CD4-positive, alpha-beta T cell (primary cell): ENCODE measurements around the gene PCDHGA1. TPM values are rescaled to one million over a fixed set of nuclear protein-coding genes. Genes with fewer than 3 reads are reported as not detected.
A peak's percentile ranks its signal among the peaks of the same experiment; 100 is the strongest.
"Not testable (repeated sequence)": the region's sequence is repeated elsewhere in the genome, so short reads cannot be mapped to it uniquely, and the experiment has no call there.

Source experiments
- ATAC-seq: fragments of 200-7000 bp; cut with Tn5 transposase; one replicate; pipeline ENCODE4 v1.10.0; 2022; ENCODE audit warnings: mild to moderate bottlenecking; ENCODE audit not compliant: poor library complexity
- CTCF ChIA-PET: fragments of 350-600 bp; sonication (Branson Sonifier 250); formaldehyde crosslinking; loops from one replicate; lab custom pipeline; 2021; ENCODE audit warnings: antibody characterized with exemption, inconsistent platforms; lab: Charles Lee
- POLR2A ChIA-PET: fragments of 350-600 bp; sonication (Branson Sonifier 250); formaldehyde crosslinking; loops from one replicate; lab custom pipeline; 2021; ENCODE audit warnings: antibody characterized with exemption, inconsistent platforms; lab: Charles Lee
- DNase-seq, 14 experiments: peaks; one replicate each; pipeline ENCODE4 v3.0.0-alpha.2; 2013 to 2020; ENCODE audit warnings: mixed read lengths in 2 of 14
- H3K27ac ChIP-seq, 2 donors: one replicate each; pipeline versions ENCODE4 v1.5.1 to v1.7.0; 2013; ENCODE audit warnings: low read length in 2 of 2, low read depth in 1 of 2, mild to moderate bottlenecking in 1 of 2
- H3K27me3 ChIP-seq, 2 experiments: 1 replicate in 1 of 2; 2 replicates in 1 of 2; pipeline versions ENCODE4 v1.6.1 to v1.7.0; 2013; ENCODE audit warnings: low read length in 2 of 2, control low read depth in 1 of 2, mild to moderate bottlenecking in 1 of 2, moderate library complexity in 1 of 2; ENCODE audit not compliant: insufficient read depth in 2 of 2, control insufficient read depth in 1 of 2
- H3K36me3 ChIP-seq: one replicate; pipeline ENCODE4 v1.6.1; 2013; ENCODE audit warnings: low read length, control low read depth; ENCODE audit not compliant: insufficient read depth
- H3K4me1 ChIP-seq: one replicate; pipeline ENCODE4 v1.6.1; 2013; ENCODE audit warnings: low read length, control low read depth; ENCODE audit not compliant: insufficient read depth
- H3K4me3 ChIP-seq: one replicate; pipeline ENCODE4 v1.5.1; 2013; ENCODE audit warnings: mild to moderate bottlenecking, low read length, moderate library complexity
- H3K9me3 ChIP-seq, 2 experiments: 1 replicate in 1 of 2; 2 replicates in 1 of 2; pipeline versions ENCODE4 v1.6.1 to v1.7.0; 2013; ENCODE audit warnings: low read length in 2 of 2, mild to moderate bottlenecking in 2 of 2, control low read depth in 1 of 2, moderate library complexity in 1 of 2; ENCODE audit not compliant: control insufficient read depth in 1 of 2, insufficient read depth in 1 of 2
- H3K27ac Mint-ChIP-seq: one replicate; pipeline ENCODE4 v1.8.0; 2020; ENCODE audit warnings: mixed read lengths
- H3K27me3 Mint-ChIP-seq: one replicate; pipeline ENCODE4 v1.8.0; 2021; ENCODE audit warnings: mixed read lengths
- H3K36me3 Mint-ChIP-seq: one replicate; pipeline ENCODE4 v1.8.0; 2021; ENCODE audit warnings: low read depth, mixed read lengths
- H3K4me1 Mint-ChIP-seq: one replicate; pipeline ENCODE4 v1.8.0; 2021; ENCODE audit warnings: low read depth, mixed read lengths
- H3K4me3 Mint-ChIP-seq: one replicate; pipeline ENCODE4 v1.8.0; 2020; ENCODE audit warnings: mild to moderate bottlenecking, mixed read lengths
- H3K9me3 Mint-ChIP-seq: one replicate; pipeline ENCODE4 v1.8.0; 2020; ENCODE audit warnings: mixed read lengths
- intact Hi-C, 2 experiments: fragments of 100-400 bp; cut with DNase I in 1 of 2; cut with micrococcal nuclease in 1 of 2; formaldehyde crosslinking; loops; one replicate each; pipeline versions ENCODE4 v1.15.1 to v1.9.0; 2023 to 2025; cut with DNase I, micrococcal nuclease
- total RNA-seq, 174 experiments: library from RNA in 2 of 174; stranded (reverse) in 2 of 174; gene quantifications; one replicate each; pipeline ENCODE4 v1.2.3 and lab custom pipeline; 2021 to 2026
- TF ChIP-seq, protein P1 (sequence below): fragments of 200-600 bp; IDR thresholded peaks from one replicate; pipeline ENCODE4 v1.8.0; 2022; ENCODE audit warnings: antibody characterized with exemption, mild to moderate bottlenecking

PCDHGA1 gene
- total RNA-seq, 2 experiments from 2014 or later, result not detected

DNA sequence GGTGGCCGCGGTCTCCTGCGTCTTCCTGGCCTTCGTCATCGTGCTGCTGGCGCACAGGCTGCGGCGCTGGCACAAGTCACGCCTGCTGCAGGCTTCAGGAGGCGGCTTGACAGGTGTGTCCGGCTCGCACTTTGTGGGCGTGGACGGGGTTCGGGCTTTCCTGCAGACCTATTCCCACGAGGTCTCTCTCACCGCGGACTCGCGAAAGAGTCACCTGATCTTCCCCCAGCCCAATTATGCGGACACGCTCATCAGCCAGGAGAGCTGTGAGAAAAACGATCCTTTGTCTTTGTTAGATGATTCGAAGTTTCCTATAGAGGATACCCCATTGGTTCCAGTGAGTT lies 84.9 kb downstream of the PCDHGA1 start:
- Histone ChIP-seq H3K4me1 (peaks cover 15% of the 10 kb centered on the region), H3K27me3 (peaks cover 61 to 90% of the 10 kb centered on the region in 2 experiments), H3K9me3 (peaks cover 28 to 54% of the 10 kb centered on the region in 2 experiments)
- DNase-seq, H3K27ac ChIP-seq, H3K4me3 ChIP-seq, H3K27ac Mint-ChIP-seq, H3K36me3 ChIP-seq, POLR2A ChIA-PET, ATAC-seq: not testable (repeated sequence)
- CTCF ChIA-PET, result interaction anchor here (1.1 to 3.0 kb wide), 2 partner anchors 95 to 110 kb away, joined by 3 to 15 read pairs; partner anchors contain the start of gene TAF7
- intact Hi-C loops, result loop anchor here in 1 of 2 experiments (5.0 to 10.0 kb wide), 3 partner anchors 33 to 90 kb away; partner anchors contain the start of genes PCDHGA5, PCDHGA7 and TAF7
- Mint-ChIP-seq H3K4me1 (peaks cover 27% of the 10 kb centered on the region), H3K27me3 (peaks cover 81% of the 10 kb centered on the region), H3K9me3 (peaks cover 22% of the 10 kb centered on the region), H3K36me3 (peaks cover 50% of the 10 kb centered on the region), H3K4me3 (peak overlapping the region; percentile 4)

DNA sequence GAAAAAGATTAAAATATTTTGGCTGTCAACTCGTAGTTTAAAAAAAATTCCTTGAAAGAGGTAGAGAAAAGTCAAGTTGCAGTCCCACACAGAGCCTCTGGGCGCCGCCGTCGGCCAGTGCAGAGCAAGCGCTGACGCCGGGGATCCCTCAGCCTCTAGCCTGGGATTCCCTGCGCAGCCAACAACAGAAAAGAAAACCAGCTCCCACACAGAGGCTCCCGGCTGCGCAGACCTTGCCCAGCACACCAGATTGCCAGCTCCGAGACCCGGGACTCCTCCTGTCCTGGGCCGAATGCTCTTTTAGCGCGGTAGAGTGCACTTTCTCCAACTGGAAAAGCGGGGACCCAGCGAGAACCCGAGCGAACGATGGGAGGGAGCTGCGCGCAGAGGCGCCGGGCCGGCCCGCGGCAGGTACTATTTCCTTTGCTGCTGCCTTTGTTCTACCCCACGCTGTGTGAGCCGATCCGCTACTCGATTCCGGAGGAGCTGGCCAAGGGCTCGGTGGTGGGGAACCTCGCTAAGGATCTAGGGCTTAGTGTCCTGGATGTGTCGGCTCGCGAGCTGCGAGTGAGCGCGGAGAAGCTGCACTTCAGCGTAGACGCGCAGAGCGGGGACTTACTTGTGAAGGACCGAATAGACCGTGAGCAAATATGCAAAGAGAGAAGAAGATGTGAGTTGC lies 87.3 kb downstream of the PCDHGA1 start, which contains the start of gene PCDHGB7:
PCDHGB7 (plus strand) TSS at position 184 of the 679 bp plus-strand sequence; CDS start at position 367, 183 bp downstream.
- POLR2A ChIA-PET, result not testable (repeated sequence)

DNA sequence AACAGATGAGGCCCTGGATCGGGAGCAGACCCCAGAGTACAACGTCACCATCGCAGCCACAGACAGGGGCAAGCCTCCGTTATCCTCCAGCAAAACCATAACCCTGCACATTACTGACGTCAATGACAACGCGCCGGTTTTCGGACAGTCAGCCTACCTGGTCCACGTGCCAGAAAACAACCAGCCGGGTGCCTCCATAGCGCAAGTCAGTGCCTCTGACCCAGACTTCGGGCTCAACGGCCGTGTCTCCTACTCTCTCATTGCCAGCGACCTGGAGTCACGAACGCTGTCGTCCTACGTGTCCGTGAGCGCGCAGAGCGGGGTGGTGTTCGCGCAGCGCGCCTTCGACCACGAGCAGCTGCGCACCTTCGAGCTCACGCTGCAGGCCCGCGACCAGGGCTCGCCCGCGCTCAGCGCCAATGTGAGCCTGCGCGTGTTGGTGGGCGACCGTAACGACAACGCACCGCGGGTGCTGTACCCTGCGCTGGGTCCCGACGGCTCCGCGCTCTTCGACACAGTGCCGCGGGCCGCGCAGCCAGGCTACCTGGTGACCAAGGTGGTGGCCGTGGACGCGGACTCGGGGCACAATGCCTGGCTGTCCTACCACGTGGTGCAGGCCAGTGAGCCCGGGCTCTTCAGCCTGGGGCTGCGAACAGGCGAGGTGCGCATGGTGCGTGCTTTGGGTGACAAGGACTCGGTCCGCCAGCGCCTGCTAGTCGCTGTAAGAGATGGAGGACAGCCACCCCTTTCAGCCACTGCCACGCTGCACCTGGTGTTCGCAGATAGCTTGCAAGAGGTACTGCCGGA lies 89.0 kb downstream of the PCDHGA1 start:
- peaks cover 60 to 90% of the 10 kb centered on the region in 2 experiments for H3K27me3 ChIP-seq
- intact Hi-C loops, result loop anchor here in 1 of 2 experiments (5.0 to 10.0 kb wide), 3 partner anchors 37 to 94 kb away; partner anchors contain the start of genes PCDHGA5, PCDHGA7 and TAF7
- no peak overlapping the region for H3K27ac ChIP-seq
- peaks cover 54% of the 10 kb centered on the region for H3K36me3 Mint-ChIP-seq
- no peak overlapping the region for H3K4me3 ChIP-seq
- ATAC-seq (no peak), DNase-seq (no peak)
- peaks cover 53 to 61% of the 10 kb centered on the region in 2 experiments for H3K9me3 ChIP-seq
- peaks cover 89% of the 10 kb centered on the region for H3K27me3 Mint-ChIP-seq
- POLR2A ChIA-PET, result no interaction called here
- H3K9me3 Mint-ChIP-seq, result peaks cover 31% of the 10 kb centered on the region
- CTCF ChIA-PET, result interaction anchor here (2.4 kb wide), 1 partner anchor 145 kb away, joined by 7 read pairs; no protein-coding TSS in a partner anchor
- H3K36me3 ChIP-seq, result no peaks in the 10 kb centered on the region
- no peak overlapping the region for H3K4me3 Mint-ChIP-seq
- TF ChIP-seq, protein P1, sequence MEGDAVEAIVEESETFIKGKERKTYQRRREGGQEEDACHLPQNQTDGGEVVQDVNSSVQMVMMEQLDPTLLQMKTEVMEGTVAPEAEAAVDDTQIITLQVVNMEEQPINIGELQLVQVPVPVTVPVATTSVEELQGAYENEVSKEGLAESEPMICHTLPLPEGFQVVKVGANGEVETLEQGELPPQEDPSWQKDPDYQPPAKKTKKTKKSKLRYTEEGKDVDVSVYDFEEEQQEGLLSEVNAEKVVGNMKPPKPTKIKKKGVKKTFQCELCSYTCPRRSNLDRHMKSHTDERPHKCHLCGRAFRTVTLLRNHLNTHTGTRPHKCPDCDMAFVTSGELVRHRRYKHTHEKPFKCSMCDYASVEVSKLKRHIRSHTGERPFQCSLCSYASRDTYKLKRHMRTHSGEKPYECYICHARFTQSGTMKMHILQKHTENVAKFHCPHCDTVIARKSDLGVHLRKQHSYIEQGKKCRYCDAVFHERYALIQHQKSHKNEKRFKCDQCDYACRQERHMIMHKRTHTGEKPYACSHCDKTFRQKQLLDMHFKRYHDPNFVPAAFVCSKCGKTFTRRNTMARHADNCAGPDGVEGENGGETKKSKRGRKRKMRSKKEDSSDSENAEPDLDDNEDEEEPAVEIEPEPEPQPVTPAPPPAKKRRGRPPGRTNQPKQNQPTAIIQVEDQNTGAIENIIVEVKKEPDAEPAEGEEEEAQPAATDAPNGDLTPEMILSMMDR, result no peak
- peak overlapping the region; percentile 41 for H3K27ac Mint-ChIP-seq
- H3K4me1 ChIP-seq, result peaks cover 11% of the 10 kb centered on the region
- H3K4me1 Mint-ChIP-seq, result peaks cover 10% of the 10 kb centered on the region

More for the DNA sequence above, 87.3 kb downstream of the PCDHGA1 start, which contains the start of gene PCDHGB7:
- ATAC-seq (peak; percentile 44), DNase-seq (peak in 6 of 14 experiments; percentile 17 to 67 (median 48))
- peaks cover 26% of the 10 kb centered on the region for H3K9me3 Mint-ChIP-seq
- TF ChIP-seq, protein P1, result peak; percentile 12
- H3K36me3 ChIP-seq, H3K27ac ChIP-seq: not testable (repeated sequence)
- intact Hi-C loops, result loop anchor here in 1 of 2 experiments (5.0 to 10.0 kb wide), 3 partner anchors 35 to 93 kb away; partner anchors contain the start of genes PCDHGA5, PCDHGA7 and TAF7
- H3K4me3 Mint-ChIP-seq, result peak within 1 kb of the TSS; percentile 48
- CTCF ChIA-PET, result interaction anchor here (0.8 to 1.9 kb wide), 4 partner anchors 10 to 140 kb away, joined by 3 to 5 read pairs (median 4); partner anchors contain the start of gene PCDHGB6
- peaks cover 64% of the 10 kb centered on the region for H3K36me3 Mint-ChIP-seq
- peak within 1 kb of the TSS; percentile 41 for H3K27ac Mint-ChIP-seq
- peaks cover 52 to 65% of the 10 kb centered on the region in 2 experiments for H3K9me3 ChIP-seq
- H3K27me3 Mint-ChIP-seq, result peaks cover 91% of the 10 kb centered on the region
- H3K4me3 ChIP-seq, result peak within 1 kb of the TSS; percentile 21
- peaks cover 27% of the 10 kb centered on the region for H3K4me1 Mint-ChIP-seq
- peaks cover 22% of the 10 kb centered on the region for H3K4me1 ChIP-seq
- H3K27me3 ChIP-seq, result peaks cover 69 to 95% of the 10 kb centered on the region in 2 experiments
